GM03348 (cell line): ENCODE measurements around the gene PTMS.
"Not testable (repeated sequence)": the region's sequence is repeated elsewhere in the genome, so short reads cannot be mapped to it uniquely, and the experiment has no call there.

Source experiments
- DNase-seq: peaks from one replicate; pipeline ENCODE4 v3.0.0; 2012; ENCODE audit warnings: low spot score

The PTMS gene, protein sequence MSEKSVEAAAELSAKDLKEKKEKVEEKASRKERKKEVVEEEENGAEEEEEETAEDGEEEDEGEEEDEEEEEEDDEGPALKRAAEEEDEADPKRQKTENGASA

DNA sequence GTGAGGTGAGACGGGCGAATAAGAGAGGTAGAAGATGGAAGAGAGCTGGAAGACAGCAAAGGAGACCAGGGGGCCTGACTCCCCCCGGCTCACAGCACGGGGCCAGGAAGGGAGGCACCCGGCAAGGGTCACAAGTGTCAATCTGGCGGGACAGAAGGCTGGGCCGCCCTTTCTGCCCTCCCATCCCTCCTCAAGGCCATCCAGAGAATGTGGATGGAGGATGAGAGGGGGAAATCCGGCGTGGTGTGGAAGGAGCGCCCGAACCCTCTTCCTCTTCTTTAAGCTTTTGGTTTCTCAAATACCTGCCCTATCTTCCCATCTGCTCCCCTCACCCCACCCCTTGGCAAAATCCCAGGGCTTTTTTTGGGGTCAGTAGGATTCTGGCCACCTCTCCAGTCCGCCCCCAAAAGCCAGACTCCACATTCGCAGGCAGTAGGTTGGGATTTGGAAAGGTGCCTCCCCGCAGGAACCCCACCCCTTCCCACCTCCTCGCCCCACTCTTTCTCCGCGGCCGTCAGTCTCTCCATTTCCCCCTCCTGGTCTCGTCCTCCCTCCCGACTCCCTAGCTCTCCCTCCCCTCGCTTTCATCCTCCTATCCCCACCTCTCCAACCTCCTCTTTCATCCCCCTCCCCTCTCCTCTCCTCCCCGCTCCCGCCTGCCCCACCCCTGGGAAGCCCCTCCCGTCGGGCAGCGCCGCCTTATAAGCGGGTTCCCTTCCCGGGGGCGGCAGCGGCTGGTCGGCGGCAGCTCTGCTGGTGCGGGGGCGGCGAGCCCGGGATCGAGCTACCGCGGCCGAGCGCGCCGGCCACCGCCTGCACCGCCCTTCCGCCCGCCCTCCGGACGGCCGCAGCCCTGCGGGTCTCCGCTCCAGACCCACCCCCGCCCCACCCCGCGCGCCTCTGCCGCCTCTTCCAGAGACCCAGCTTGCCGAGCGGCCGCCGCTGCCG, at the start of gene PTMS:
TSS of gene PTMS (plus strand) at position 730 of the 948 bp plus-strand sequence. CDS start 343 bp downstream, outside the sequence.
- peak; percentile 93 for DNase-seq

DNA sequence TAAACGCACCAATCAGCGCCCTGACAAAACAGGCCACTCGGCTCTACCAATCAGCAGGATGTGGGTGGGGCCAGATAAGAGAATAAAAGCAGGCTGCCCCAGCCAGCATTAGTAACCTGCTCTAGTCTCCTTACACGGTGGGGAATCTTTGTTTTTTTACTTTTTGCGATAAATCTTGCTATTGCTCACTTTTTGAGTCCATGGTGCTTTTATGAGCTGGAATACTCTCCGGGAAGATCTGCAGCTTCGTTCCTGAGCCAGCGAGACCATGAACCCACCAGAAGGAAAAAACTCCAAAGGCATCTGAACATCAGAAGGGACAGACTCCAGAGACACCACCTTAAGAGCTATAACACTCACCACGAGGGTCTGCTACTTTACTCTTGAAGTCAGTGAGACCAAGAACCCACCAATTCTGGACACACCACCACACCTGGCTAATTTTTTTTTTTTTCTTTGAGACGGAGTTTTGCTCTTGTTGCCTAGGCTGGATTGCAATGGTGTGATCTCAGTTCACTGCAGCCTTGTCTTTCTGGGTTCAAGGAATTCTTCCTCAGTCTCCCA, 49.2 kb upstream of the PTMS start:
- no peak for DNase-seq

DNA sequence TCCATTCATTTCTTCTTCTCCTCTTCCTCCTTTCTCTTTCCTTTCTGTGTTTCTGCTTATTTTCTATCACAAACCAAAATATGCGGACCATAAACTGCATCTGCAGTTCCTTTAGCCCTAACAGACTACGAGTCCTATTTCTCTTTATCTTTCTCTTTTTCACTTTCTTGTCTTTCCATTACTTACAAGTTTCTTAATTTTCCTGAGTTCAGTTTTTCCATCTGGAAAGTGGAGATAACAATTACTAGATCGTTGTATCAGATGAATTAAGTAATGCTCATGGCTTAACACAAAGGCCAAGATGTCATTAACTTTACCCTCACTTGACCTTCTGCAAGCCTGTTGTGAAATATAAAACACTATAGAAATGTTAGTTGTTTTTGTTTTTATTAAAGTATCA, 43.3 kb upstream of the PTMS start:
- DNase-seq: no peak

DNA sequence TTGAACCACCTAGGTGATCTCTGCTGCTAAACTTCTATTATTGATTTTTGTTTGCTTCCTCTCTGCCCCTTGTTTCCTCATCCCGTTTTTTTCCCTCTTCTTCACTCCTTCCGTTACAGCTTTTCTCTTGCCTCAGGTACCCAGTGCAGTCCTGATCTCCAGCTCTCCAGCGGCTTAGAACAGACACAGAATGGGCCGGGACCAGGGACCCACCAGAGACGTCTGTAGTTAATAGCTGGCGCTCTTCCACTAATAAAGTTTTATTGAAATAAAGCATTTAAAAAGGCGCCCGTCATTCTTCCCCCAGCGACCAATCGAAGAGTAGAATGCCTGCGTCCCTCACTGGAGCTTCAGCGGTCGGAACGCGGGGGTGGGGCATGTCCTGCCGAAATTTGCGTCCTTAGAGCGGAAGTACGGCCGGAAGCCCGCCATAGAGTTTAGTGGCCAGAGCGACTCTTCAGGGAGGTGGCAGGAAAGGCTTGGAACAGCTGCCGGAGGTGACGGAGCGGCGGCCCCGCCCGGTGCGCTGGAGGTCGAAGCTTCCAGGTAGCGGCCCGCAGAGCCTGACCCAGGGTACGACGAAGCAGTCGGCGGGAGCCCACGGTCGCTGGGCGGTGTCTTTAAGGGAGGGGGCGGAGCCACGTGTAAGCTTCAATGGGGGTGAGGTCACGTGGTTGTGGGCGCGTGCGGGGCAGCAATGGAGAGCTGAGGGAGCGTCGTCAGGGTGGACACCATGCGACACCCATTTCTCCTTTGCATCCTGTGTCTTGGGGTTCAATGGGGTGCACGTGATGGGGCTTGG, 42.4 kb upstream of the PTMS start, which contains the start of gene COPS7A:
TSS of gene COPS7A (plus strand) at position 440 of the 802 bp plus-strand sequence. CDS start 611 bp downstream, outside the sequence.
- peak; percentile 97 for DNase-seq

DNA sequence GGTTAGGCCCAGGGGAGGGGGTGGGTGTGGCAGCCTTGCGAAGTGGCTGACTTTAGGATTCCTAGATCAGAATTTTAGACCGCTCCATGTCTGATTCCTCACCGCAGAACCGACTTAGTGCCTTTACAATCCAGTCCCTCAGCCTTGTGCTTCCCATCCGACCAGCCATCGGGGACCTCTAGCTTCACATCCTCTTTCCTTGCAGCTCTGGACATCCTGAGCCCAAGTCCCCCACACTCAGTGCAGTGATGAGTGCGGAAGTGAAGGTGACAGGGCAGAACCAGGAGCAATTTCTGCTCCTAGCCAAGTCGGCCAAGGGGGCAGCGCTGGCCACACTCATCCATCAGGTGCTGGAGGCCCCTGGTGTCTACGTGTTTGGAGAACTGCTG, 41.8 kb upstream of the PTMS start:
- peak; percentile 28 for DNase-seq

DNA sequence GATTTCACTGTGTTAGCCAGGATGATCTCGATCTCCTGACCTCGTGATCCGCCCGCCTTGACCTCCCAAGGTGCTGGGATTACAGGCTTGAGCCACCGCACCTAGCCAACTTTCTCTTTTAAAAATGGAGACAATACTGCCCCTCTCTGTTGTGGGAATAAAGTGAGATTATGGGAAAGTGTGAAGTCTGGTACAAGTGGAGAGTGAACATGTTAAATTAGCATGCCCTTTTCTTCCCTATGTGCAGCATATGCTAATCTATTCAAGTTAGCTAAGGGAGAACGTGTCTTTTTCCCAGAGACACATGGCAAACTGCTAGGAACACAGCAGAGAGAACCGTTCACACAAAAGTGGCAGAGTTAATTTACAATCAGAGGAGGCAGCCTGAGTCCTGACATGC, 40.8 kb upstream of the PTMS start:
- no peak for DNase-seq

DNA sequence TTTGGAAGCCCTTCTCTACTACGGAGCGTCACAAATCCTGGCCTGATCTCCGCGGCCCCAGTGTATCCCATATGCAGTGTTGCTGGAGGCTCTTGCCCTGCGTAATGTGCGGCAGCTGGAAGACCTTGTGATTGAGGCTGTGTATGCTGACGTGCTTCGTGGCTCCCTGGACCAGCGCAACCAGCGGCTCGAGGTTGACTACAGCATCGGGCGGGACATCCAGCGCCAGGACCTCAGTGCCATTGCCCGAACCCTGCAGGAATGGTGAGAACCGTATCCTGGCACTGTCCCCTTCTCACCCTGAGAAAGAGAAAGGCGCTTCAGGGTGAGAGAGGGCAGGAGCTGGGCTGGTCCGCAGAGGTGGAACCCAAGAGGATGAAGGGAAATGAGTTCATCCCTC, 37.0 kb upstream of the PTMS start:
- no peak for DNase-seq

DNA sequence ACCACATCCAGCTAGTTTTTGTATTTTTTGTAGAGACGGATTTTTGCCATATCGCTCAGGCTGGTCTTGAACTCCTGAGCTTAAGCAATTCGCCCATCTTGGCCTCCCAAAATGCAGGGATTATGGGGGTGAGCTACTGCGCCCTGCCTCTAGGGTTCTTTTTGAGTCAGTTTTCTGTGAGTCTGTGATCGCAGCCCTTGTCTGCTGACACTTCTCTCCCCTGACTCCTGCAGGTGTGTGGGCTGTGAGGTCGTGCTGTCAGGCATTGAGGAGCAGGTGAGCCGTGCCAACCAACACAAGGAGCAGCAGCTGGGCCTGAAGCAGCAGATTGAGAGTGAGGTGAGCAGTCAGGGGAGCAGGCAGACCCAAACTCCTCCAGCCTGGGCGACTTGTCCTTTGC, 36.0 kb upstream of the PTMS start:
- no peak for DNase-seq

DNA sequence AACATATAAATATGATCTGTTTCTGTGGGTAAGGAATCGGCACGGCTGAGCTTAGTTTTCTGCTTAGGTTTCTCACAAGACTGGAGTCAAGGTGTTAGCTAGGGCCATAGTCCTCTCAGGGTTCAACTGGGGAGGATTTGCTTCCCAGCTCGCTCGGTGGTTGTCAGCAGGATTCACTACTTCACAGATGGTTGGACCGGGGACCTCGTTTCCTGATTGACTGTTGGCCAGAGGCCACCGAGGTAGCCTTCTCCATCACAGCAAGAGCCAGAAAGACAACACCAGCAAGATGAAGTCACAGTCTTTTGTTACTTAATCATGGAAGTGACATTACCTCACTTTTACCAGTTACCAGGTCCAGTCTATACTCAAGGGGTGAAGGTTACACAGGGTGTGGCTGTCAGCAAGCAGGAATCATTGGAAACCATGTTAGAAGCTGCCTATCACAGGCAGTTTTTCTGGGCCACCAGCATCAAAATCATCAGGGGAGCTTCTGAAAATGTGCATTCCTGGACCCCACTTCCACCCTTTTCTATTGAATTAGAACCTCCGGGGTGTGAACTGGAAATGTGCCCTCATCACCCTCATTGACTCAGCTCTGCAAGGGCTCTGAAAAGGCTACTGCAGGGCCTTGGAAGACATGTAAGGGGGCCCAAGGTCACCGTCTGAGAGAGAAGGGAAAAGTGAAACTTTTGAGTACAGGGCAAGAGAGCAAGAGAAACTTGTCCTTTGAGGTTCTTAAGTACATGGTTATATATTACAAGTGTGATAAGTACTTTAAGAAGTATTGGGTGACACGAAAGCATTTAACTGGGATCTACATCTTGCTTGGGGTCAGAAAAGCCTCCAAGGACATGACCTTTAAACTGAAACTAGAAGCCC, 31.4 kb upstream of the PTMS start:
- no peak for DNase-seq

DNA sequence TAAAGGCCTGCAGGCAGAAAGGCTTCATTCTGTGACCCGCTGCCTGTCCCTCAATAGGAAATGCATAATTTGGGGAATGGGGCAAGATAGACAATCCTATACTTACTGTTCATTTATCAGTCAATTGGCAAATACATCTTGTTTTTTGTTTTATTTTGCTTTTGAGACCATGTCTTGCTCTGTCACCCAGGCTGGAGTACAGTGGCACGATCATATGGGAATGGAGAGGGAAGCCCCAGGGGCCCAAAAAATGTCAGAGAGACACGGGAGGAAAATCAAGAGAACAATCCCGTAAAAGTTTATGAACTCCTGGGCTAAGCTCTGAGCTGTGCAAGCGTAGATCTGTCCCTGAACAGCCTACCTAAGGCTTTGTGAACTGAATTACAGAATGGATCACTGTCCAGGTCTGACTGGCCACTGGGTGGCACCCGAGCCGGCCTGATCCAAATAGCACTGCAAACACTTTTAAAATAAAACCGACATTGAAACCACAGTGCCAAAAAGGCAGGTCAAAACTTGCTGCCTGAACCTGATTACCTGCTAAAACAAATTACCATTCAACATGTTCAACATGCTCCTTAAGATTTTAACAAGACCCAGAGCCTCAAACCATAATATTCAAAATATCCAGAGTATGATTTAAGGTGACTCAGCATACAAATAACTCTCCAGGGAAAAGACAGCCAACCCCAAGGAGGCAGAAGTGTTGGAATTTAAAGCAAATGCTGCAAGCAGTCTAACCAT, 30.5 kb upstream of the PTMS start:
- DNase-seq: peak; percentile 70

DNA sequence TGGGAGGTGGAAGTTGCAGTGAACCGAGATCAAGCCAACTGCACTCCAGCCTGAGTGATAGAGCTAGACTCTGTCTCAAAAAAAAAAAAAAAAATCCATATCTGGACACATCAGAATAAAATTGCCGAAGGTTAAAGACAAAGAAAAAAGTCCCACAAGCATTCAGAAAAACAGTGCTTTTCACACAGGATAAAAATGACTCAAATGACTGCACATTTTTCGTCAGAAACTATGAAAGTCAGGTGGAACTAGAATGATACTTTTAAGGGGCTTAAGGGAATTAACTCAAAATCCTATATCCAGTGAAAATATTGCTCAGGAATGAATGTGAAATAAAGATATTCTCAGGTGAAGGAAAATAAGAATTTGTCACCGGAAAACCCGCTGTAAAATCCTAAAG, 29.4 kb upstream of the PTMS start:
- DNase-seq: no peak

DNA sequence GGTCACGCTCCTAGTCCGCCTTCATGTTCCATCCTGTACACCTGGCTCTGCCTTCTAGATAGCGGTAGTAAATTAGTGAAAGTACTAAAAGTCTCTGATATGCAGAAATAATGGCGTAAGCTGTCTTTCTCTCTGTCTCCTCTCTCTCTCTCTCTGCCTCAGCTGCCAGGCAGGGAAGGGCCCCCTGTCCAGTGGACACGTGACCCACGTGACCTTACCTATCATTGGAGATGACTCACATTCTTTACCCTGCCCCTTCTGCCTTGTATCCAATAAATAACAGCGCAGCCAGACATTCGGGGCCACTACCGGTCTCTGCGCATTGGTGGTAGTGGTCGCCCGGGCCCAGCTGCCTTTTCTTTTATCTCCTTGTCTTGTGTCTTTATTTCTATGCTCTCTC, 24.1 kb upstream of the PTMS start:
- not testable (repeated sequence) for DNase-seq

DNA sequence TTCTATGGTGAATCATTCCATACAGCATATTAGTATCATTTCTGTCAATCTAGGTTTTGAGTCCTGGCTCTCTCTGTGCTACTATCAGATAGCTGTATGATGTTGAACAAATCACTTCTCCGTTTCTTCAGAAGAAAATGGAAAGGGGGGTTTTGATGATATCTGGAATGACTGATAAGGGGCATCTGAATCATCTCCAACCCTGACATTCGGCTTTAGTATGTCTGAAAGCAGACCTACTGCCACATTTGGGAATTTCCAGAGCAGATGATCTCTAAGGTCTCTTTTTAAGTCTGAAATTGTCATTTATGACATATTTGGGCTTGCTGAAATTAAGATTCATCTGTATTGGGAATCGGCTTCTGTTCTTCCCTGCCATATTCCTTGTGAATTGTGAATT, 23.3 kb upstream of the PTMS start:
- DNase-seq: no peak

DNA sequence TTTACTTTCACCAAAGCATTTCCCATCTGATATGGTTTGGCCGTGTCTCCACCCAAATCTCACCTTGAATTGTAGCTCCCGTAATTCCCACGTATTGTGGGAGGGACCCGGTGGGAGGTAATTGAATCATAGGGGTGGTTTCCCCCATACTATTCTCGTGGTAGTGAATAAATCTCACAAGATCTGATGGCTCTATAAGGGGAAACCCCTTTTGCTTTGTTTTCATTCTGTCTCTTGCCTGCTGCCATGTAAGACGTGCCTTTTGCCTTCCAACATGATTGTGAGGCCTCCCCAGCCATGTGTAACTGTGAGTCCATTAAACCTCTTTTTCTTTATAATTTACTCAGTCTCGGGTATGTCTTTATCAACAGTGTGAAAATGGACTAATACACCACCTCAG, 22.9 kb upstream of the PTMS start:
- not testable (repeated sequence) for DNase-seq

DNA sequence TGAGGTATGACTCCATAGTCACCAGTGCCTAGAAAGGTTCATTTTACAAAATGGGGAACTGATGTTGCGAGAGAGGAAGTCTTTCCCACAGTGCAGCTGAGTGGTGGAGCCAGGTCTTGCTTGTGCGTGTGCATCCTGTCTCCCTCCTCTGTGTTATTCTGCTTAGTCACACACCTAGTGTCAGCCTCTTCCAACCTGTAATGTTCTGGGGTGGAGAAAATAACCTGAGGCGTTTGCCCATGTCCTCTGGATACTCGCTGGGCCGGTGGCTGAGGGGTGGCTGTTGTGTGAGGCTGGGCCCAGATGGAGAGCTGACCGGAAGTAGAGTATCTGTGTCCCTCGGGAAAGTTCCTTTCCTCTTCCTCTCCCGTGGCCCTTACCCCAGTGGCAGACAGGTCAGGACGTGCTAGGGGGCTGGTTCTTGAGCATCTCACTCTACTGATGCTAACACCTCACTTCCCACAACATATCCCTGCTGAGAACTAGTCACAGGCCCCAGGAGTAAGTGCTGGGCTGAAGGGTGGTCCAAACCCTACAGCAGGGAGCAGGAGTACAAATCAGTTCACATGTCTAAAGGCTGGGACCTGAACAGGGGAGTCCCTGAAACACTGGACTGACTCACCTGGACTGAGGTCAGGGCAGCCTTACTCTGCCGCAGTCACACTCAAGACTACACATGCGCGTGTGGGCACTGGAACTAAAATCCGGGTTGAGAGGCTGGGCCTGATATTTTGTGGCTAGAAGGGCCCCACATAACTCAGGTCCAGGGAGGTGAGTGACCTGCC, 20.2 kb upstream of the PTMS start:
- DNase-seq: no peak

DNA sequence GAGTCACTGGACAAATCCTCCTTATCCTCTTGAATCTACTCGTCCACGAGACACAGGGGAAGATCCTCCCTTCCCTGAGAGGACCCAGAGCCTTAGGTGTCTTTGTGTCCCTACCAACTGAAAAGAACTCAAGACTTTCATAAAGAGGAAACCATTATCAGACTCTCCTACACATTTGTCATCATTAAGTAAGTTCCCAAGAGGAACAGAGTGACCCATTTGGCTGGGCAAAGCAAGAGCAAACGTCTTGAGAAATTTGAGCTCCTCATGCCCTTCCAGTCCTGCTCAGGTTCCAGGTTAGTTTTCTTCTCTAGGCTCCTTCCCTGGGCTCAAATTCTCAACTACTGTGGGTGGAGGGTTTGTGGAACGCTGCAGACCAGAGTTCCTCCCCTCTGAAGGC, 18.9 kb upstream of the PTMS start:
- DNase-seq: no peak

DNA sequence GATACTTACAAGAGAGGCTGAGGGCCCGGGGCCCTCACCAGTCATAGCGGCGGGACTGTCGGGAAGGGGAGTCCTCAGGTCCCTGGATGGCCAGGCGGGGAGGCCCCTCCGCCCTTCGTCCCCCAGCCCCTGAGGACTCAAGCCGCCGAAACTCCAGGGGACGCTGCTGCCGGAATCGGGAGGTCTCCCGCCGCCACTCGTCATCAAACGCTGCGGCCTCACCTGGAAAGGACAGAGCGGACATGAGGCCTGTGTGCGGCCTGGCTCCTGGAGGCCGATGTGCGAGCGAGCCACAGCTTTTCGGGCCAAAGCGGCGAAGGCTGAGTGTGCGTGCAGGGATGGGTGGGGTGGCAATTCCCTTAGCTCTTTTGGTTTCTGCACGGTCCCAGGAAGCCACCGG, 17.4 kb upstream of the PTMS start:
- no peak for DNase-seq

DNA sequence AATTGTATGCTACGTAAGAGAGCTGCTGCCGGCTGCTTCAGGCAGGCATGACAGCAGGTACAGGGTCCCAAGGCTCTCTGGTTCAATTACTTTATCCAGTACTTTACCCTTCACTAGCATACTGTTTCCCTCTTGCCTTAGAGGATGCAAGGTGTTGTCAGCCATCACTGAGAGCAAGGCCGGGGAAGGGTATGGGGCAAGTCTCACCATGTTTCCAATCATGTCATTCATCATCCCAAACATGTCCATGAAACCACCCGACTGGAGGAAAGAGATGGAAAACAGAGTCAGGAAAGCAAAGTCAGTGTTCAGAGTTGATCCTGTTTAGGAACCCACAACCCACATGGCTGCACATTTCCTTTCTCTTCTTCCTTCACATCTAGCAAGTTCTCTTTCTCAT, 15.7 kb upstream of the PTMS start:
- no peak for DNase-seq

DNA sequence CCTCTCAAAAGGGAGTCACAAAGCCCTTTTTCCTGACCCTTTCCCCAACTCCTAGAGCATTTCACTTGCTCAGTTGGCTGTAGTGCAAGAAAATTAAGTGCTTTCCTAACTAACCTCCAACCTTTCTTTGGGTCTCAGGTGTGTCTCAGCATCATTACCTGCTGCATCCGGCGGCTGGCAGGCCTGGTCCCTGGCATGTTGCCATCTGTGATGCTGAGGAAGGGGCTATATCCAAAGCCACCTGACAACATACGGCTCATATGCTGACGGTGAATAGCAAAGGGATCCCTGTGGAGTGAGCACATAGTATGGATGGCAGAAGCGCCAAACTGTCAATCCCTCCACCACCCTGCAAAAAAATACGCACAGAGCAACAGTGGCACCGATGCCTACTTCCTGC, 14.4 kb upstream of the PTMS start:
- no peak for DNase-seq
